HPDE6-E6E7 (cell line): ENCODE data around the gene C9orf152.
"Not testable (repeated sequence)": the region's sequence is repeated elsewhere in the genome, so short reads cannot be mapped to it uniquely, and the experiment has no call there.

Source experiments
- DNase-seq: peaks from one replicate; pipeline ENCODE4 v3.0.0; 2011; ENCODE audit warnings: missing footprints; ENCODE audit errors: extremely low spot score

C9orf152 gene

GRCh38 chr9:110214586-110215355 is 6.8 kb upstream of the C9orf152 start:
- no peak for DNase-seq

DNA sequence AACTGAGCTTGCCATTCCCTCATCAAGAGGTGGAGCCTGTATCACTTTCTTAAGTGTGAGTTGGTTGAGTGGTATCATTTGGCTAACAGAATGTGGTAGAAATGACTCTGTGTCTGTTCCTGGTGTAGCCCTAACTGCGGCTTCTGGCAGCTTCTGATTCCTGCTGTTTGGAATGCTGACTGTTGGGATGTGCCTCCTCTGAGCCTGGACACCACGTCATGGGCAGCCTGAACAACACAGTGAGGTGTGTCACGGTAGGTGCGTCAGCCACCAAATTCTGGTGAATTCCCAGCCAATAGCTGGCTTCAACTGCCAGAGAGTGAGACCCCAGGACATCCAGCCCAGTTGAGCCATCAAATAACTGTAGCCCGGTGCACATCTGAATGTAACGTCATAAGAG is 6.1 kb upstream of the C9orf152 start:
- DNase-seq = no peak

GRCh38 chr9:110213413-110214044 is 5.6 kb upstream of the C9orf152 start:
- DNase-seq = no peak

DNA sequence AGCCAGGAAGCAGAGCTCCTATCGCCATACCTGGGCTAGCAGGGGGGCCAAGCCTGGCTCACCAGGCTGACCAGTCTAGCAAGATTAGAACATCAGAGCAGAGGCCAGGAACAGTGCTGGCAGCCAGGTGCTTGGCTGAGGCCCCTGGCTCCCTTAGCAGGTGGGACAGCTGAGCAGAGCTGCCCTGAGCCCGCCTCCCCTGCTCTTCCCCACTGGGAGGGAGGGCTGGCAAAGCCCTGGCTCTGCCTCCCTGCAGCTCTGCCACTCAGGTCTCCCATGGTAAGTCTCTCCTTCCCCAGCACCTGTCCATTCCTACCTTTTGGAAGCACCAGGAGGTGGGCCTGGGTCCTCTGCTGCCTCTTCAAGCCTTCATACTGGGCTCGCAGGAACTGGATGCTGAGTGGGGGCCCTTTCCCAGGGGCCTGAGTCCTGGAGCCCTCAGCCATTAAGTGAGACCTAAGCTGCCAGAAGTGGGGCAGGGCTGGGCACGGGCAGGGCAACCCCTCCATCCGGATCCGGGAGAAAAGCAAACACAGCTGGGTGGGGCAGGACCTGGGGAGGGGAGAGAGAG is 803 bp downstream of the C9orf152 start:
- DNase-seq = no peak

- no peak for DNase-seq
These were observed 1.6 kb downstream of the C9orf152 start for GRCh38 chr9:110206389-110206788.

DNA sequence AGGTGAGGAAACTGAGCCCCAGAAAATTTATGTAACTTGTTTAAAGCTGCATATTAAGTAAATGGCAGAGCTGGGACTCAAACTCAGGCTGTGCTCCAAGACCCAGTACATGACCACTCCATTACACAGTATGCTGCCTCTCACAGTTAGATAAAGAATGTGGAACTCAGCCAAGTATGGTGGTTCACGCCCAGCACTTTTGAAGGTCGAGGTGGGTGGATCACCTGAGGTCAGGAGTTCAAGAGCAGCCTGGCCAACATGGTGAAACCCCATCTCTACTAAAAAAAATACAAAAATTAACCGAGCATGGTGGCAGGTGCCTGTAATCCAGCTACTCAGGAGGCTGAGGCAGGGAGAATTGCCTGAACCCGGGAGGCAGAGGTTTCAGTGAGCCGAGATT is 2.3 kb downstream of the C9orf152 start:
- not testable (repeated sequence) for DNase-seq

- DNase-seq = no peak
These were observed 5.7 kb downstream of the C9orf152 start for GRCh38 chr9:110202232-110202631.

DNA sequence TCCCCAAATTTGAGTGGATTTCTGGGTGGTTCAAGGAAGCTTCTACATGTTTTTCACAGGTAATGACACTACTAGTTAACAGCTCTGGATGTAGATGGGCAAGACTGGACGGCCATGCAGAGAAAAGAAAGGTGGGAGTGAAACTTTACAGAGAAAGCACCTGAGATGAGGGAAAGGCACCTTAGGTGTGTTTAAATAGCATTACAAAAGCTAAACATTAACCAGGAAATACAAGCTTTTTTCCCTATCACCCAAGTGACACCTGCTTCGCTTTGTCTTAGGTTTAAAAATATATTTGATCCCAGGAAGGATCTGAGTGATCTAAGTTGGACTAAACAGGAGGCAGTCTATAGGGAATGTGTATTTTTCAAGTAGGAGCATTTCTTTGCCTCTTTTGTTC is 8.3 kb downstream of the C9orf152 start:
- no peak for DNase-seq

GRCh38 chr9:110198357-110198756 is 9.6 kb downstream of the C9orf152 start:
- DNase-seq = no peak

DNA sequence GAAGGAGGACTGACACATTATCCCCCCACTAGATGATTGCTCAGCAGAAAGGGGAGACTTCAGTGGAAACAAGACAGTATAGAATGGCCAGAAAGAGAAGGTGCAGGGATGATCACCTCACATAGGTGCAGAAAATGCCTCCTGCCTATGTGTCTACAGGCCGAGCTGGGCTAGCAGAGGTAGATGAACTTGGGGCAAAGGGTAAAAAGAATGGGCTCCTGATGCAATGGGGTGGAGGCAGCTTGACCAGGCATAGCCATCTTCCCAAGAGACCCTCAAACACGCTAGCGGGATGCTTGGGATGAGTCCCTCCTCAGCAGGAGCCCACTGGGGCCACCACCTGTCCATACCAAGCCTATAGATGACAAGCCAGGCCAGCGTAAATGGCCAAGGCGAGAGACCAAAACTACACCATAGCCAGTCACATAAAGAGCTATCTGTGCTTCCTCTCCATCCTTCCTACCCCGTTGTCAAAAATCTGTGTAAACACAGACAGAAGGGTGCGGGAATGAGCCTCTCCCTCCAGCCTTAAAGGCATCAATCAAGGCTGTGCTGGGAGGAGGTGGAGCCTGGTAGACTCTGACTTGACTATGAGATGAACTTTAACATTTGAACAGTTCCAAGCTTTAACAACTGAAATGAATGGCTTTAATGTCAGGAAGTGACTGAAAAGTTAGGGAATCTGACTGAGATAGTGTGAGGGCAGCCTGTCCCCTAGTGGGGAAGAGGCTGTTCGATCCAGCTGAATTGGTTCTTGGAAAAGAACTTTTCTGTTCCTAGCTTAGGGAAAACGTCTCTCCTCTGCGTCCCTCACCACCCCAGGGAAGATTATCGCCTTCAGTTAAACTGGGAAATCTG is 10.4 kb downstream of the C9orf152 start:
- DNase-seq = no peak

GRCh38 chr9:110196084-110196499 is 11.9 kb downstream of the C9orf152 start:
- not testable (repeated sequence) for DNase-seq

DNA sequence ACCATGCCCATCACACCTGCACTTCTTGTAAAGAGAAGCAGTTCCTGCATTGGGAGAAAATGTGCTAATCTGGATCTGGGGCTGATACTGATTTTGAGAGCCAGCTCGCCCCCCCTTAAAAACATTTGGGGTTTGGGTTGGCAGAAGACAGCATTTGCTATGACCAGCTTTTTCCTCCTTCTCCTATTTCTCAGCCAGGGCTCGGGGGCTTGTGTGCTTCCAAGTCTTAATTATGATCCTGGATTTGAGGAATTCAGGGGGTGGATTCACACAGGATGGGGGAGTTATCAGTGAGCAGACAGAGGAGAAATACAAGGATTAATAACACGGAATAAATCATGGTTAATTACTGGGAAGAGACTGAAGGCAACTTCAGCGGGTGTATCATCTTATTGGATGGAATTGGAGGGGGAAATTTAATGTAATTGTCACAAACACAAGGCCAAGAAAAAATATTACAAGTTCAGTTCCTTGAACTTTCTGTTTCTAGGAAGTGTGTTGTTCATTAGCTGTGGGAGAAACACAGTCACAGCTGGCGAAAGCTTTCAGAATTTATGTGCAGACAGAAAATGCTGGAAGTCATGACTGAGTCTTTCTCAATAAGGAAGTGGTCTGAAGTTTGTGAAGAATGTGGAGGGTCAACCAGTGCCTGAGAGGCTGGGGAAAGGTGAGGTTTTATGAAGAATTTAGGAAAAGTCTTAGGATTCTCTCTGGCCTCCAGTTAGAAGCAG is 15.3 kb downstream of the C9orf152 start:
- DNase-seq = no peak

GRCh38 chr9:110191615-110192014 is 16.3 kb downstream of the C9orf152 start:
- no peak for DNase-seq

DNA sequence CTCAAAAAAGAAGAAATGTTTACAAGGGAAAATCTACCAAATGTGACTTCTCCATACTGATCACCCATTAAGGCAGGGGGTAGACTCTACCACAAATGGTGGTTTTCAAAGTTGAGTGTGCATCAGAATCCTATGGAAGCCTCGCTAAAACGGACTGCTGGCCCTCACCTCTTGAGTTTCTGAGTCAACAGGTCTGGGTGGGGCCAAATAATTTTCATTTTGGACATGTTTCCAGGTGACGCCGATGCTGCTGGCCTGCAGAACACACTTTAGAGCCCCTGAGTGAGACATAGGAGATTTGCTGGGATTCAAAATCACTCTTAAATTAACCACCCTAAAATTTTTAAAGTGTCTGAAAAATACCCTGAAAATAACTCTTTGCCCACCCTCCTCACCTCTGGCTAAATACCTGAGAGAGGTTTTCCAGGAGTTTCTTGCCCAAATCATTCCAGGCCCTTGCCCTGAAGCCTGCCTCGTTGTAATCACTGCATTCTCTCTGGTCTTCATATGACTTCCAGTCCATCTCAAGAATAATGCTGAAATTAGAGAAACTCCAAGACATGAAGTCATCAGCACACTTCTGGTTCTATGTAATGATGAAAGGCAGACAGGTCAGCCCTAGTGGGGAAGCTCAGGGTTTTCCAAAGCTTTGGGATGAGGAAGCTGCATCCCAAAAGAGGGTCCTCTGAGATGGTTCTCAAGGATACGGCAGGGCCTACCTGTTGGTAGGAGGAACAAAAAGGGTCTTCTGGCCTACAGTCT is 18.2 kb downstream of the C9orf152 start:
- no peak for DNase-seq

- no peak for DNase-seq
These were observed 19.0 kb downstream of the C9orf152 start for GRCh38 chr9:110188991-110189390.

- DNase-seq = no peak
These were observed 19.9 kb downstream of the C9orf152 start for GRCh38 chr9:110188101-110188500.

- DNase-seq = no peak
These were observed 20.8 kb downstream of the C9orf152 start for GRCh38 chr9:110187126-110187525.

GRCh38 chr9:110186254-110186653 is 21.7 kb downstream of the C9orf152 start:
- DNase-seq = peak; percentile 77

- DNase-seq = no peak
These were observed 22.2 kb downstream of the C9orf152 start for GRCh38 chr9:110185806-110186205.
